ENCODE data around the gene TULP4. TPM values are rescaled to one million over a fixed set of nuclear protein-coding genes. Genes with fewer than 3 reads are reported as not detected.
"Not testable (repeated sequence)": the region's sequence is repeated elsewhere in the genome, so short reads cannot be mapped to it uniquely, and the experiment has no call there.

Gene TULP4
- total RNA-seq, 1 experiment from 2014 or later: 52.8 TPM

- H3K36me3 Mint-ChIP-seq: no peaks in the 10 kb centered on the region
- H3K27me3 Mint-ChIP-seq (ENCODE audit: low read depth): peaks cover 41% of the 10 kb centered on the region
- H3K27ac Mint-ChIP-seq: no peak overlapping the region
- peaks cover 3% of the 10 kb centered on the region; the same call in 1 of the 2 replicates for H3K9me3 Mint-ChIP-seq
- ChIA-PET POLR2A (interaction anchor here (0.6 to 1.0 kb wide), 2 partner anchors 18 to 303 kb away, joined by 3 to 5 read pairs; no protein-coding TSS in a partner anchor), CTCF (interaction anchor here (0.6 to 2.6 kb wide), 24 partner anchors 9 to 615 kb away, joined by 3 to 28 read pairs (median 5); partner anchors contain the start of genes DYNLT1 and TMEM181)
- H3K4me1 Mint-ChIP-seq: peaks cover 21% of the 10 kb centered on the region
- TF ChIP-seq ETV6 (CRISPR knock-in tag; IDR thresholded peaks at IDR 0.05) (no peak), STAT6 (CRISPR knock-in tag; conservative IDR thresholded peaks at IDR 0.05; ENCODE audit: low read depth) (no peak), ZNF671 (CRISPR knock-in tag; IDR thresholded peaks at IDR 0.05) (no peak), ZNF263 (CRISPR knock-in tag; IDR thresholded peaks at IDR 0.05; ENCODE audit: low read depth) (no peak), SOX15 (CRISPR knock-in tag; IDR thresholded peaks at IDR 0.05) (no peak), CREM (CRISPR knock-in tag; IDR thresholded peaks at IDR 0.05) (no peak), GTF2I (CRISPR knock-in tag; conservative IDR thresholded peaks at IDR 0.05) (no peak), ZNF219 (CRISPR knock-in tag; IDR thresholded peaks at IDR 0.05; ENCODE audit: borderline replicate concordance) (no peak), ELF4 (CRISPR knock-in tag; IDR thresholded peaks at IDR 0.05; ENCODE audit: low read depth) (no peak), USF1 (CRISPR knock-in tag; IDR thresholded peaks at IDR 0.05) (no peak), ATF6 (CRISPR knock-in tag; IDR thresholded peaks at IDR 0.05) (no peak), NR1H2 (CRISPR knock-in tag; IDR thresholded peaks at IDR 0.05) (no peak), GABPB1 (CRISPR knock-in tag; IDR thresholded peaks at IDR 0.05) (no peak)
- no peak overlapping the region for H3K4me3 Mint-ChIP-seq
- DNase-seq (ENCODE audit: low spot score) (no peak), ATAC-seq (no peak)
These were observed 207.0 kb downstream of the TULP4 start for GRCh38 chr6:158519300-158519699.

GRCh38 chr6:158519761-158520160 is 207.5 kb downstream of the TULP4 start:
- POLR2A ChIA-PET: interaction anchor here (1.0 kb wide), 1 partner anchor 17 kb away, joined by 3 read pairs; no protein-coding TSS in a partner anchor

GRCh38 chr6:158520975-158521374 is 208.7 kb downstream of the TULP4 start:
- H3K27me3 Mint-ChIP-seq (ENCODE audit: low read depth): peaks cover 40% of the 10 kb centered on the region
- H3K9me3 Mint-ChIP-seq; CTCF ChIA-PET; H3K4me3 Mint-ChIP-seq; H3K27ac Mint-ChIP-seq; DNase-seq (ENCODE audit: low spot score); ATAC-seq; POLR2A ChIA-PET; H3K36me3 Mint-ChIP-seq: not testable (repeated sequence)
- H3K4me1 Mint-ChIP-seq: peaks cover 15% of the 10 kb centered on the region

More at GRCh38 chr6:158519761-158520160, 207.5 kb downstream of the TULP4 start:
- peaks cover 43% of the 10 kb centered on the region for H3K27me3 Mint-ChIP-seq (ENCODE audit: low read depth)
- no peak overlapping the region for H3K27ac Mint-ChIP-seq
- no peaks in the 10 kb centered on the region for H3K36me3 Mint-ChIP-seq
- no peak overlapping the region for H3K4me3 Mint-ChIP-seq
- peaks cover 3% of the 10 kb centered on the region; the same call in 1 of the 2 replicates for H3K9me3 Mint-ChIP-seq
- CTCF ChIA-PET: interaction anchor here (0.5 to 2.6 kb wide), 13 partner anchors 16 to 615 kb away, joined by 3 to 28 read pairs (median 6); partner anchors contain the start of gene TMEM181
- DNase-seq (ENCODE audit: low spot score): no peak
- peaks cover 21% of the 10 kb centered on the region for H3K4me1 Mint-ChIP-seq
- TF ChIP-seq GRHL2 (CRISPR knock-in tag; IDR thresholded peaks at IDR 0.05; ENCODE audit: insufficient replicate concordance, severe bottlenecking) (no peak), ZNF671 (CRISPR knock-in tag; IDR thresholded peaks at IDR 0.05) (no peak)
- ATAC-seq: no peak

- POLR2A ChIA-PET: no interaction called here
- DNase-seq (ENCODE audit: low spot score): no peak
- Mint-ChIP-seq H3K27me3 (ENCODE audit: low read depth) (peaks cover 37% of the 10 kb centered on the region), H3K27ac (no peak overlapping the region), H3K9me3 (peaks cover 6% of the 10 kb centered on the region), H3K36me3 (no peaks in the 10 kb centered on the region), H3K4me1 (peaks cover 11% of the 10 kb centered on the region), H3K4me3 (no peak overlapping the region)
- CTCF ChIA-PET: no interaction called here
- ATAC-seq: no peak
- TF ChIP-seq GTF2I (CRISPR knock-in tag; conservative IDR thresholded peaks at IDR 0.05) (no peak), FOXK1 (CRISPR knock-in tag; IDR thresholded peaks at IDR 0.05) (no peak), NFATC4 (CRISPR knock-in tag; IDR thresholded peaks at IDR 0.05) (no peak), E2F1 (CRISPR knock-in tag; IDR thresholded peaks at IDR 0.05) (no peak), OVOL2 (CRISPR knock-in tag; IDR thresholded peaks at IDR 0.05; ENCODE audit: borderline replicate concordance) (no peak), ZNF317 (CRISPR knock-in tag; IDR thresholded peaks at IDR 0.05; ENCODE audit: borderline replicate concordance, low read depth) (no peak), NR3C1 (CRISPR knock-in tag; conservative IDR thresholded peaks at IDR 0.05; ENCODE audit: low read depth) (no peak), NR1H2 (CRISPR knock-in tag; IDR thresholded peaks at IDR 0.05) (no peak), GABPB1 (CRISPR knock-in tag; IDR thresholded peaks at IDR 0.05) (no peak)
These were observed 209.5 kb downstream of the TULP4 start for GRCh38 chr6:158521759-158522158.
